RKO (cell line): ENCODE measurements around the gene OPCML.
A peak's percentile ranks its signal among the peaks of the same experiment; 100 is the strongest.

Experiments
- DNase-seq: peaks from one replicate; pipeline ENCODE4 v3.0.0-alpha.2; 2016; ENCODE audit warnings: low spot score

Gene OPCML

DNA sequence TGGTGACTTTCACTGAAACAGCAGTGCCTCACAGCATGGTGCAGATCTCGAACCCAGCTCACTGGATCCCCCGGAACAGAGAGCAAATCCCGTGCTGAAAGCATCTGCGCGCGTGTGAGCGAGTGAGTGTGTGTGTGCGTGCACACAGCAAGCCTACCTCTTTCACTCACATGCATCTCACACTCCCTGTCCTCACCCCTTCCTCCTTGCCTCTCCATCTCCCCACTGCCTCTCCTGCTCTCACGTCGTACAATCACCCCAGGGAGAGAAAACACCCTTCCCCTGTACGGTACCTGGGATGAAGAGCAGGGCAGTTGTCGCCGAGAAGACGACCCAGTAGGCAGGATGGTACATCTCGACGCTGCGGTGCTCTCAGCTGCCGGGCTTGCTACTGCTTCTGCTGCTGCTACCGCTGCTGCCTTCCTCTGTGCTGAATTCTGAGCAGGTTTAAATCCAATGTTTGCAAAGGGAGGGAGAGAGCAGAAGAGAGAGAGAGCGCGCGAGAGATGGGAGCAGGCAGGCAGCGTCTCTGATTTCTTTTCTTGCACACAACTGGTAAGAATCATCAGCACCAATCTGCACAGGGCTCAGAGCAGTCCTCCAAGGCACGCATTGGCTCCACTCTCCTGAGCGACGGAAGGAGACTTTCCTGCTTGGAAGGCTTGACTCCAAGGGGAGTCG, at the start of gene OPCML:
Gene OPCML, minus strand, starts transcription at position 531 of the 681 bp plus-strand sequence.
- no peak for DNase-seq

DNA sequence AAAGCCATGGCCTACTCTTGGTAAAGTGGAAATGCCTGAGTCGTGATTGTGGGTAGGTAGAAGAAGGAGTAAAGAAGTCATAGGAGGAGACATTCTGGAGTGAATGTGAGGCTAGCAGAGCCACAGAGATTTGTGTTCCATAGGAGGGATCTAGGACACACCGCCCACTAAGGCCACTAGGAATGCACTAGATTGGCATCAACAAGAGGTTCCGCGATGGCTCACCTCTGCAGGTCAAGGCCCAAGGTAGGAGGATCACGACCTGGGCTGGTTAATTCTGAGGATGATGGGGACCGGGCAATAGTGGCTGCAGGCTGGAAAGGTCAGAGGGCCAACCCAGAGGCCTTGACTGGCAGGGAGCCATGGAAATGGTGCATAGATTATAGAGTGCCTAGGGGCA, 48.8 kb upstream of the OPCML start:
- DNase-seq, result no peak

DNA sequence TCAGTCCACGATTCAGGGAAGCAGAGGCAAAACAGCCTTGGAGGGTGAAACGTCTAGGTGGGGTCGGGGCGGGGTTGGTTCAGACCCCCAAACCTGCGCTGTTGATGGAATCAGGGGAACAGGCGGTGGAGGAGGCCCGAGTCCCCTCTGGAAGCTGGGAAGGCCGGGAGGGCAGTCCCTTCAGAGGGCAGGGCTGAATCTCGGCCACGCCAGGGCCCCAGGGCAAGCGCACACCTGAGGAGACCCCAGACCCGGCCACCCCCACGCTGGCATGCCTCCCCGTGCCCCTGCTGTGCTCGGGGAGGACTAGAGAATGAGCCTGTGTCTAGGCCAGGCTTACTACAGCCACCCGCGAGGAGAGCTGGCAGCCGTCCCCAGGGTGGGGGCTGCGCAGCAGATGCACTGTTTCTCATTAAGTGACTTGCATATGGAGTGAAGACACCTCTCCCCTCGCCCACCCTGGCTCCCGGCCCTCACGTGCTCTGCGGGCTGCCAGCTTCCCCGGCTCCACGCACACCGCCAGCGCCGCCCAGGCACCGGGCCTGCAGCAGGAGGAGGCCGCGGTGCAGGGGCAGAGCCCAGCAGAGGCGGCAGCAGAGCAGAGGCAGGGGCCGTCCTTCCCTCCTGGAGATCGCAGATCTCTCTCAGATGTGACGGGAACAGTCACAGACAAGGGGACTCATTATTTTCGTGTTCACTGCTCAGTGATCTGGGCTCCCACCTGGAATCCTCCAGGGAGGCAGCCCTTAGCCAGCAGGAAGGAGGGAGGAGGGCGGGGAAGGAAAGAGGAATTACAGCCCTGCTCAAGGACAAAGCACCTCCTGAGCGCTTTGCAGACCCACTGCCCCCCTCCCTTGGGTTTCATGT, 47.1 kb upstream of the OPCML start:
- no peak for DNase-seq

DNA sequence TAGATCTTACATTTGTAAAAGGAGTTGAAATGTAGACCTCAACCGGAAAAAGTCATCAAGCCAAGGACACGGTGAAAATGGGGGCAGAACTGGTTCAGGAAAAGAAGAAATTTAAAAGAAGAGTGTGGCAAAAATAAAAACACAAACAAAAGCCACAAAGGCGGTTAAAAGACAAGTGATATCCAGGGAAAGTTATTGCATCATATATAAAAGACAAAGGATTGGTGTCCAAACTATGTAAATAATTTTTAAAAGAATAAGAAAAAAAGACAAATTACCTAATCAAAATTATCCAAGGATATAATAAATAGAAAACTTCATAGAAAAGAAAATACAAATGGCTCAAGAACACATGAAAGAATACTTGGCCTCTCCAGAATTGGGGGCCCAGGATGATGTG, 45.1 kb upstream of the OPCML start:
- no peak for DNase-seq

DNA sequence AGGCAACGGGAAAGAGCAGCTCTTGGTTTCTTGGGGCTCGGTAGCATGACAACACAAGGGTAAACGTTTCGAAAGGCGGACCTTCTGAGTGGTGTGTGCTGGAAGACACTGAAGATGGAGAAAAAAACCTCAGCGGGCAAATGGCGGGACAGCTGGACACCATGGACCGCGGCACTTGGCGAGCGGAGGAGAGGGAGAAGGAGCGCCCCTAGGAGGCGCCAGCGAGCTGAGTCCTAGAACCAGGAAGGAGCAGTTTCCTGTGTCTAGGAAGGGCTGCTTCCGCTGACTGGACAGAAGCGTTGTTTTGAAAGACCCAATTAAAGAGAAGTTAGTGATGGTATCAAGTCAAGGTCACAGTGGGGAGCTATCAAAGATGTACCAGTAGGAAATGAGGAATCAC, 44.0 kb upstream of the OPCML start:
- DNase-seq, result no peak

DNA sequence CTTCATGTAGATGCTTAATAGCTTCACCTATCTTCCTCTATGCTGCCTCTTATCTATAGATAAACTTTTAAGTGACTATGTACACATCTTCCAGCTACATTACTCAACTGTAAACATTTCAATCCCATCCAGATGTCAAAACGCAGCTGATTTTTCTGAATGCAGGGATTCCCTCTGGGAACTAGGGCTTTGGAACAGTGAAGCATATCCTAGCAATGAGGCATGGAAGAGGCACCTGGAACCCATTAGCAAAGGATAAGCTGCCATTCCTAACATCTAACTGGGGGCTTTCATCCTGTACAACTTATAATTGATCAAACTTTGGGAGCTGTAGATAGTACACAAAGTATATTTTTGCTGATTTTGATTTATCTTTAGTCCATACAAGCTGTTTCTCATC, 40.8 kb upstream of the OPCML start:
- DNase-seq, result no peak

DNA sequence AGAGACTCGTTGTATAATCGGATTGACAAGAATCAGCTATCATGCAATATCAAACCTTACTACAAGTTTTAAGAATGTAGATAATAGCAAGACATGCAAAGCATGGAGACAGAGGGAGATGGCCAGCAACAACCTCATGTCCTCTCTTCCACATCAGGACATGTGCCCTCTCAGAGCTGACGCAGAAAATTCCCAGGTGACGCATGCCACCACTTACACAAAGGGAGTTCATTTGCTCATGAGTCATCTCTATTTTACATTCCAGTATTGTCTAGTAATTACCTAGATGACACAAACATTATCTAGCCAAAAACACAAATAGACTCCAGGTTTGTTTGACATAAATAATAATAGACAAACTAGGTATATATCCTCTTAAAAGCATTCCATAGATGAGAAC, 38.1 kb upstream of the OPCML start:
- peak; percentile 85 for DNase-seq

DNA sequence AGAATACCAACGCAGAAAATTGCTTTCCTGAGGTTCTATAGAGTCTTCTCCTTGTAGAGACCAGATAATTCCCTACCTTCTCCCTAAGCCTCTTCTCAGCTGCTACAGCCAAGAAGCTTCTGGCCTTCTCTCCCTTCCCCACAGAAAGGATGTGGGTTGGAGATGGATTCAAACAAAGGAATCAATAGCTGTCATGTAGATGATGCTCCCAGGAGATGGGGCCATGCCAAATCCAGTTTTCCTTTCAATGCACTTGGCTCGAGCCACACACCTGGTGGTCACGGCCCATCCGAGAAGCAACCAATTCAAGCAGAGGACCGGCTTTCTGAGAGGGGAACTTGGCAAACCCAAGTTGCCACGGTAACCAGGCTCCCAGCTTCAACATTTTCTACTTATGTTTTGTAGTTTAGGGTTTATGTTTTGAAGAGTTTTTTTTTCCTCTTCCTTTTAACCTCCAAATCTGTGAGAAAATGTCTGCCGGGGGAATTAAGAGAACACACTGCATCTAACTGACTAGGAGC, 31.3 kb upstream of the OPCML start:
- DNase-seq, result no peak

DNA sequence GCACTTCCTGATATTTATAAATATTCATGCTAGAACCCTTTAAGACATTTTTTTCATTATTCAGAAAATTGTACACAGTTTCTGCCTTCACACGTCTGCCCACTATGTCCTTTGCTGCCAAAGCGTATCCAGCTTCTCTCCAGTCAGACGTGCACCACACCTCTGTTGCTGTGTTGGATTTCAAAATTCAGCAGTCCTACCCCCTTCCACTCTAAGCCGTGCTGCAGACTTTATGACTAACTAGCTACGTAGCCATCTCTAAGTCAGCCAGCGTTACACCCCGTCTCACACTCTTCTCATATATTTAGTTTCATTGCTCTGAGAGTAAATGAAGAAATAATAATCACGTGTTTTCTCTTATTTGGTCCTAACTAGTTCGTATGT, 28.2 kb upstream of the OPCML start:
- DNase-seq, result no peak

DNA sequence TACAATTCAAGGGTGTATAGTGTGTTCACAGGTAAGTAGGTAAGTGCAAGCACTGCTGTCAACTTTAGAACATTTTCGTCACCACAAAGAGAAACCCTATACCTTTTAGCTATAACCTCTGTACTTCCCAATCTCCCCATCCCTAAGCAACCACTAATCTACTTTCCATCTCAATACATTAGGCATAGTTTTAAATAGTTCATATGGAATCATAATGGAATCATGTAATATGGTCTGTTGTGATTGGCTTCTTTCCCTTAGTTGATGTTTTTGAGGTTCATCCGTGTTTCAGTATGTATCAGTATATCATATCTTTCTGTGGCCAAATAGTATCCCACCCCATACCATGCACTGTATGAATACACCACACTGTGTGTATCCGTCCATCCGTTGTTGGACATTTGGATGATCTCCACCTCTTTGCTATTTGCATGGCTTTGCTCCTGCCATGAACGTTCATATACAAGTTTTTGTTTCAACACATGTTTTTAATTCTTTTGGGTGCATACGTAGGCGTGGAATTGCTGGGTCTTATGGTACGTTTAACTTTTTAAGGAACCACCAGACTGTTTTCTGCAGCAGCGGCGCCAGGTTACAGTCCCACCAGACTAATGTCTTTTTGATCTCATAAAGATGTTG, 27.7 kb upstream of the OPCML start:
- no peak for DNase-seq

DNA sequence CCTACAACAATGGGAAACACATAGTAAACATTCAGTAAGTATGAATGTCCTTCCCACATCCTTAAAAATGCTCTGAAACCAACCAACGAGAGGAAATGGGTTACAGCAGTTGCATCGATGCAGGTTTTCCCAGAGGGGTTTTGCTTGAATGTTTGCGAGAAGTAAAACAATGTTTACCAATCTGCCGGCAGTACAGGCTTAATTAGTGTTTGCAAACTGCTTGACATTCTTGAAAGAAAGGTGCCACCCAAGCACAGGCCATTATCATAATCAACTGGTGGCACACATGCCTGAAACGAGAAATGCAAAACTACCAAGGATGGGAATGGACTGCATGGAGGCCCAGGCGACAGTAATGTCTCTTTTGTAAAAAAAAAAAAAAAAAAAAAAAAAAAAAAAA, 27.1 kb upstream of the OPCML start:
- DNase-seq, result no peak

DNA sequence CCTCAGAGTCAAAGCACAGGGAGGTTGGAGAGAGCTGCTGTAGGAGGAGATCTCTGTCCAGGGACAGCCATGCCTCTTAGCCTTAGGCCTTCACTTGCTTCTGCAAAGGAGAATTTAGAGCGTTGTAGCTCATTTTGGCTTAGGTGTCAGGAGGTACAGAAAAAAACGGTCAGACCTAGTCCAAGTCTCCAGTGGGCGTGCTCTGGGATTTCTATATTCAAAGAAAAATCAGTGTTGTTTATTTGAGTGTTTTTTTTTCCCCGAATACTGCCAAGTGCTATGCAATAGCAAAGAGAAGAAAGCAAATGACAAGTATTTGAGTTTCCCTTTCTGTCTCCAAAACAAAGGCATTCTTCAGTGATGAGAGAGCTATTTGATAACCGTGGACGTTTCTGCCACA, 22.7 kb upstream of the OPCML start:
- no peak for DNase-seq

DNA sequence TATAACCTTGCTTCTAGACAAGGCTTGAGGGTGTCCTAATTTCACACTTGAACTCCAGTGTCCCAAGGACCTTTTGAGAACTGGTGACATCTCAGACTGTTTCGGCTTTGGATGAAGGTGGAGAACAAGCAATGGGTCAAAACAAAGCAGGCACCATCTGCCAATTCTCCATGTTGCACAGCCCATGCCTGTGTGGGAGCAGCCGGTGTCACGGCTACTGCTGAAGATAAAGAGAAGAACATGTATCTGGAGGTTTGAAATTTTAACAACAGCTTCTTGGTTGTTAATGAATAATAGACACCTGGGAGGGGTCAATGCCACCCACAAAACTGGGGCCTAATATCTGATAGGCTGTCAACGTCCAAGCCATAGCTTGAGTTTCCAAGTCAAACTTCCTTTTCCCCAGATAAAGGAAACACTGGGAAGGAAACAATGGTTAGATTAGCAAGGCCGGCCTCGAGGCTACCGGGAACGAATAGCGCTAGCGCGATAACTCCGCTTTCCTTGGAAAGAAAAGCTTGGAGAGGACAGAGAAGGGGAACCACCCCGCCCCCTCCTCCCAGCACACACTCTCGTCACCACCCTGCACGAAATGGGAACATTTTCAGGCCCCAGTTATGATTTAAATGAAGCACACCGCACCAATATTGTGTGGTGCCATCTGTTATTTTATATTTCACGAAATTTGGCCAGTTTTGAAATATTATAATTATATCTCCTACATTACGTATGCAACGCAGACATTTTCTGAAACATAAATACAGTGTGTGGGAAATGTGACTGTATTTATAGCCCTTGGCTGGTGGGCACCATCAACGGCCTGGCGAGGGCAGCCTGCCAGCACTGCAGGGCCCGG, 21.8 kb upstream of the OPCML start:
- no peak for DNase-seq

DNA sequence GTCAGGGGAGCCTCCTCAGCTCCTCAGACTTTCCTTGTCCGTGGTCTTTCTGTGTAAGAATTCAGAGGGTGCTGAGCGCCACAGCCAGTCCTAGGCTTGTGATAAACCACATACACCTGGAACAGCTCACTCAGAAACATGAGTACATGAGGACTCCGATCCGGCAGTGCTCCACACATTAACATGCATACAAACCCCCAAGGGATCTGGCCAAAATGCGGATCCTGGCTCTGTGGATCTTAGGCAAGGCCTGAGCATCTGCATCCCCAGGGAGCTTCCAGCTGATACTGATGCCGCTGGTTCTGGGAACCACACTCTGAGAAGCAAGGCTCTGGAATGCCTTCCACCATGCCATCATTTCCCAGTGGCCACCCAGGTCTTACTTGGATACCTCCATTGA, 20.6 kb upstream of the OPCML start:
- no peak for DNase-seq

DNA sequence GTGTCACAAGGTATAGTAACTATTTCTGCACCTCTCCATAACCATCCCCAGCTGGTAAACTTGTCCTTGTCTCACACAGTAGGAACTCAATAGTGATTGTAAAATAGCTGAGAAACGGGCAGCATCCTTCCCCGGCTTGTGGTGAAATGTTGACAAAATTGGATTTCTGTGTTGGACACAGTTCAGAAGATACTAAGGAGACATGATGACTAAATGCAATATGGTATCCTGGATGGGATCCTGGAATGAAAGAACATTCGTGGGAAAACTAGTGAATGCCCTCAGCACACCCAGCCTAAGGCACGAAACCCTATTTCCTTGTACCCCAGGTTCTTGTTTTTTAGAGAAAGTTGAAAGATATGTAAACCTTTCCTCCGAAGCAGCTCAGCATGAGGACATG, 18.8 kb upstream of the OPCML start:
- no peak for DNase-seq

DNA sequence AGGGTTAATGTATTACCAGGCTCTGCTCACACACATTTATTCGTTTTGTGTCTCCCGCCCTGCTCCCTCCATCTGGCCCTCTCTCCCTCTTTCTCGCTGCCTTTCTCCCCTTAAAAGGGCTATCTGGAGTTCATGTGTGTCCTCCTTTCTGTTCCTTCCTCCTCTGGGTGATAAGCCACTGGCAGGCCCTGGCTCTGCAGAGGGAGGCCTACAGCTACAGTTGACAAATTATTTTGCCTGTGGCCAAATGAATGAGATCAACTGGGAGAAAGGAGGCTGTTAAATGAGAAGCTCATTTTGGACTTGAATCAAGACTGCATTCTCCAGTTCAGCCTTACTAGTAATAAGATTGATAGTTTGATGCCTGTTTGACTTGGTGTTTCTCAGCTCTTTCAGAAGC, 17.5 kb upstream of the OPCML start:
- no peak for DNase-seq

DNA sequence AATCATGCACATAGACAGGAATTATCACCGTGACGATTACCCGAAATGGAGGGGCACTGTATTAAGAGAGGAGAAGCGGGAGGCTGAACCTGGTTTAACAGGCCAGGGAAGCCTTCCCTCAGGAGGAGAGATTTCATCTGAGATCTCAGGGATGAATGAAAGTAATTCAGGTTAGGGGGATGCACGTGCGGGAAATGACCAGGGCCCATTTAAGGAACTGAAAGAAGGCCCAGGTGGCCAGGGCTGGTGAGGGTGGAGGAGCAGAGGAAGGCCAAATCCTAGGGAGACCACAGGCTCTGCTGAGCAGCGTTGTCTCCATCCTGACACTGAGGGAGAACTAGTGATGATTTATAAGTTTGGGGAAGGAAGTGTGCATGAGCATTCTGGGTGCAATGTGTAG, 16.3 kb upstream of the OPCML start:
- DNase-seq, result no peak

DNA sequence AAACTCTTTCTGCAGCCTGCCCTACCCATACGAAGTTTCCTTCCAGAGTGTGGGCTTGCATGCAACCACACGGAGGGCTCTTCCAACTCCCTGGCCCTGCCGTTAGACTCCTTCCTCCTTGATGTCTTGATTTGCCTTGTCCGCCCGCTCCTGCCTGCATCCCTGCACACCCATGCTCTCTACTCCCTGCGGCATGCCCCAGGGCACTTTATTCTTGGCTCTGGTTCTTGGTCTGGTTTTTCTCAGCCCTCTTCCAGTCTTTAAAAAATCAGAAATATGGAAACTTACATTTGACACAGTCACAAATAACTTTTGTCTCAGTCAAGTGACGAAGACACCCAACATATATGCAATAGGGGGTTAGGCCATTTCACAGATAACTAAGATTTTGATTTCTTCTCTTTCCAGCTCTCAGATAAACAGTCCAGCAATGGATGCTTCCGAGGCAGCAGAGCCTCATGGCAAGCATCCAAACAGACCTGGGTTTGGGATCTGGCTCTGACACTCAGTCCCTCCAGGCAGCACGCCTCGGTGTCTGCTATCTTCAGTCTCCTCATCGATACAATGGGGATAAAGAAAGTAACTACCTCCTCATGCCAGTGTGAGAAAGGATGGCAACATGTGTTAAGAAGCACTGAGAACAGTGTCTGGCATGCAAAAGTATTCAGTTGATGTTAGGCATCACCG, 15.7 kb upstream of the OPCML start:
- DNase-seq, result no peak

DNA sequence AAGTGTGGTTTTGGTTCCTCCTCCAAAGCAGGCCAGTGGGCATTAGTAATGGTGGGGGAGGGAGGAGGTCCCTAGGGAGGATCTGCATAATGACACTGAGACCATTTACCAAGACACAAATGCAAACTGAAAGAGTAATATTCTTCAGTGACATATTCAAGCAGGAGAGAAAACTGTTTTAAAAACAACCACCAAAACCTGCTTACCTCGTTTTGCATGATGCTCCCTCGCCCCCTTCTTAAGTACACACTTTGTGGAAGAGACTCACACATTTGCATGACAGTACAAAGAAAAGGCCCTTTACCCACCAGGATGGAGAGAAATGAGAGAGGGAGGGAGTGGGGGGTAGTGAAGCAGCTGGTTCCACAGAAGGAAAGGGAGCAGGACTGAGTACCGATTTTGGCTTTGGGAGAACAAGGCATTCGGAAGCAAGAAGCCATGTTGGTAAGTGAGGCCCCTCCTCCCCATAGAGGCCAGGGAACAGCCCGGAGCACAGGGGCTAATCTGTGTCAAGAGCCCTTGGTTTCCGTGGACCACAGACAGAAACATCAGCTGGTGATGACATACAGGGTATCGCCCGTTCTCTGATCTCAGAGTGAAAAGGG, 13.0 kb upstream of the OPCML start:
- DNase-seq, result no peak

DNA sequence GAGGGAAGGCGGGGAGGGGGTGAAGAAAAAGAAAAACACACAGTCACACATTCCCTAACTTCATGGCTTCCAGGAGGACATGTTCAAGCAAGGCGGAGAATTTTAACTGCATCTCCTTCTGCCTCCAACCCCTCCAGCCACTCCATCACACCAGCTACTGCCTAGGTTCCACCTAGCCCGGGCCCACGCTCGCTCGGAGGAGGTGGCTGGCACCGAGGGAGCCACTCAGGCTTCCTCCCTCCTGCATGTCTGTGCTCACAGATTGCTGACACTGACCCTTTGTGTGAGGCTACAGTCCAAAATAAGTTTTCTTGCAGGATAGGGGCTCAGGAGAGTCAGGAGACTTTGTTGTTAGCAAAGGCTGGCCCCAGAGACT, 9.4 kb upstream of the OPCML start:
- DNase-seq, result no peak
